HCT116 (cell line): ENCODE measurements around the gene GJA9. TPM values are rescaled to one million over a fixed set of nuclear protein-coding genes. Genes with fewer than 3 reads are reported as not detected.

Experiments
- ATAC-seq: fragments of 200-7000 bp; cut with Tn5 transposase; 2 replicates; pipeline ENCODE4 v1.9.1; 2020; ENCODE audit warnings: mild to moderate bottlenecking, moderate library complexity
- BruUV-seq: library from RNA; stranded (reverse); fragments of 400-500 nt; replicated peaks from 2 replicates; lab custom pipeline; 2021; lab: Mats Ljungman, UMichigan
- CTCF ChIA-PET: fragments of 300-600 bp; sonication (Branson Sonifier 250); formaldehyde crosslinking; loops from one replicate; lab custom pipeline; 2021; ENCODE audit warnings: antibody characterized with exemption; lab: Charles Lee
- POLR2A ChIA-PET: fragments of 300-600, 350-600 bp; sonication (Branson Sonifier 250); formaldehyde crosslinking; loops from one replicate; lab custom pipeline; 2021; ENCODE audit warnings: antibody characterized with exemption; lab: Charles Lee
- RAD21 ChIA-PET, 2 experiments: fragments of 300-600 bp; sonication (Branson Sonifier 250); formaldehyde crosslinking; loops; one replicate each; lab custom pipeline; 2023; ENCODE audit warnings: low total read pairs in 2 of 2; ENCODE audit not compliant: uncharacterized antibody in 2 of 2, unreplicated experiment in 2 of 2, low non-redundant PET in 1 of 2; lab: Charles Lee
- DNase-seq: peaks from one replicate; pipeline ENCODE4 v3.0.0-alpha.2; 2010; ENCODE audit warnings: low read depth, low spot score
- H2AFZ ChIP-seq: fragments of 200-600 bp; shearing (Covaris generic), sonication (generic); 2 replicates; pipeline ENCODE4 v1.6.1; 2017; ENCODE audit warnings: low read depth, mixed run types, mixed read lengths, antibody characterized with exemption, low read length; ENCODE audit not compliant: poor library complexity, severe bottlenecking
- H3K27ac ChIP-seq: 2 replicates; pipeline ENCODE4 v1.5.1; 2012; ENCODE audit warnings: low read depth, low read length
- H3K27me3 ChIP-seq: fragments of 200-600 bp; sonication (generic); 2 replicates; pipeline ENCODE4 v1.6.1; 2016; ENCODE audit warnings: mixed run types, low read length, mixed read lengths; ENCODE audit not compliant: insufficient read depth
- H3K36me3 ChIP-seq, 2 experiments: fragments of 200-500 bp in 1 of 2; fragments of 200-600 bp in 1 of 2; sonication (Bioruptor generic) in 1 of 2; sonication (generic) in 1 of 2; 2 replicates each; pipeline versions ENCODE4 v1.5.1 to v1.6.1; 2014 to 2016; ENCODE audit warnings: low read length in 2 of 2, inconsistent platforms in 1 of 2, mixed read lengths in 1 of 2, mixed run types in 1 of 2; ENCODE audit not compliant: insufficient read depth in 2 of 2, control insufficient read depth in 1 of 2
- H3K4me1 ChIP-seq, 2 experiments: fragments of 200-600 bp in 1 of 2; sonication (generic) in 1 of 2; 2 replicates each; pipeline versions ENCODE4 v1.5.1 to v1.6.1; 2012 to 2017; ENCODE audit warnings: low read length in 2 of 2, inconsistent platforms in 1 of 2, mild to moderate bottlenecking in 1 of 2, mixed read lengths in 1 of 2, mixed run types in 1 of 2, moderate library complexity in 1 of 2; ENCODE audit not compliant: insufficient read depth in 2 of 2, control insufficient read depth in 1 of 2
- H3K4me2 ChIP-seq: fragments of 200-600 bp; sonication (generic); 2 replicates; pipeline ENCODE4 v1.6.1; 2017; ENCODE audit warnings: mixed run types, low read length, mixed read lengths
- H3K4me3 ChIP-seq, 2 experiments: fragments of 200-600 bp in 1 of 2; sonication (generic) in 1 of 2; replicated peaks in 1 of 2; 2 replicates each; pipeline ENCODE4 v1.5.1; 2011 to 2016; ENCODE audit warnings: low read length in 2 of 2, control low read depth in 1 of 2, low read depth in 1 of 2, mild to moderate bottlenecking in 1 of 2, mixed read lengths in 1 of 2, mixed run types in 1 of 2
- H3K79me2 ChIP-seq: fragments of 200-600 bp; sonication (generic); 2 replicates; pipeline ENCODE4 v1.6.1; 2017; ENCODE audit warnings: mild to moderate bottlenecking, mixed run types, low read length, moderate library complexity, mixed read lengths; ENCODE audit not compliant: insufficient read depth
- H3K9ac ChIP-seq: fragments of 200-600 bp; sonication (generic); 2 replicates; pipeline ENCODE4 v1.6.1; 2016; ENCODE audit warnings: low read length, mixed read lengths
- H3K9me2 ChIP-seq: fragments of 200-600 bp; sonication (generic), shearing (Covaris generic); 2 replicates; pipeline ENCODE4 v1.6.1; 2017; ENCODE audit warnings: mixed run types, mild to moderate bottlenecking, moderate library complexity; ENCODE audit not compliant: insufficient read depth
- H3K9me3 ChIP-seq, 2 experiments: fragments of 200-500 bp in 1 of 2; fragments of 200-600 bp in 1 of 2; sonication (Bioruptor generic) in 1 of 2; sonication (generic) in 1 of 2; 2 replicates each; pipeline ENCODE4 v1.6.1; 2014 to 2017; ENCODE audit warnings: low read length in 2 of 2, mixed read lengths in 2 of 2, inconsistent platforms in 1 of 2, low read depth in 1 of 2, mild to moderate bottlenecking in 1 of 2, mixed run types in 1 of 2, moderate library complexity in 1 of 2; ENCODE audit not compliant: control insufficient read depth in 1 of 2, insufficient read depth in 1 of 2
- H4K20me1 ChIP-seq: fragments of 200-600 bp; sonication (generic), shearing (Covaris generic); 2 replicates; pipeline ENCODE4 v1.6.1; 2017; ENCODE audit warnings: mixed run types, mild to moderate bottlenecking, moderate library complexity; ENCODE audit not compliant: insufficient read depth
- ATF3 ChIP-seq: IDR thresholded peaks from 2 replicates; pipeline ENCODE4 v1.6.1; 2012
- CBX3 ChIP-seq: IDR thresholded peaks from 2 replicates; pipeline ENCODE4 v1.6.1; 2012; ENCODE audit warnings: low read depth
- CEBPB ChIP-seq: IDR thresholded peaks from 2 replicates; pipeline ENCODE4 v1.6.1; 2012; ENCODE audit warnings: low read depth
- CTCF ChIP-seq, 3 experiments: fragments of 200-600 bp in 1 of 3; sonication (generic) in 1 of 3; IDR thresholded peaks in 2 of 3; conservative IDR thresholded peaks in 1 of 3; 2 replicates each; pipeline ENCODE4 v1.5.1; 2012 to 2017; ENCODE audit warnings: low read depth in 2 of 3, low read length in 2 of 3, antibody characterized with exemption in 1 of 3, borderline replicate concordance in 1 of 3, control low read depth in 1 of 3, mild to moderate bottlenecking in 1 of 3, mixed read lengths in 1 of 3, mixed run types in 1 of 3, moderate library complexity in 1 of 3; ENCODE audit not compliant: insufficient read depth in 1 of 3
- ELF1 ChIP-seq: IDR thresholded peaks from 2 replicates; pipeline ENCODE4 v1.6.1; 2012; ENCODE audit warnings: low read depth, borderline replicate concordance
- EZH2 ChIP-seq: fragments of 200-600 bp; sonication (generic); IDR thresholded peaks from 2 replicates; pipeline ENCODE4 v1.6.1; 2017; ENCODE audit warnings: antibody characterized with exemption, mixed run types
- EZH2phosphoT487 ChIP-seq: fragments of 200-600 bp; IDR thresholded peaks from 2 replicates; pipeline ENCODE4 v1.6.1; 2018; ENCODE audit warnings: antibody characterized with exemption, borderline replicate concordance
- FOSL1 ChIP-seq: IDR thresholded peaks from 2 replicates; pipeline ENCODE4 v1.6.1; 2012; ENCODE audit warnings: low read depth
- JUND ChIP-seq: IDR thresholded peaks from 2 replicates; pipeline ENCODE4 v1.6.1; 2012
- MAX ChIP-seq: IDR thresholded peaks from 2 replicates; pipeline ENCODE4 v1.6.1; 2012
- YY1 ChIP-seq: IDR thresholded peaks from 2 replicates; pipeline ENCODE4 v1.6.1; 2011; ENCODE audit warnings: low read length, low read depth, moderate library complexity, mild to moderate bottlenecking; ENCODE audit not compliant: insufficient replicate concordance; ENCODE audit errors: extremely low read depth
- ZBTB33 ChIP-seq: IDR thresholded peaks from 2 replicates; pipeline ENCODE4 v1.6.1; 2011; ENCODE audit warnings: mild to moderate bottlenecking, low read length, moderate library complexity; ENCODE audit not compliant: insufficient replicate concordance; ENCODE audit errors: extremely low read depth
- ZNF274 ChIP-seq: fragments of 200-500 bp; sonication (Bioruptor generic); IDR thresholded peaks from 2 replicates; pipeline ENCODE4 v1.6.1; 2014; ENCODE audit warnings: mild to moderate bottlenecking, low read depth, low read length, inconsistent platforms
- intact Hi-C: fragments of 100-400 bp; cut with micrococcal nuclease; formaldehyde crosslinking; loops from 2 replicates; pipeline ENCODE4 v1.10.0; 2022
- total RNA-seq: library from RNA; stranded (reverse); gene quantifications from one replicate; pipeline ENCODE4 v1.2.1, GENCODE V29; 2021; ENCODE audit not compliant: unreplicated experiment

GJA9 gene
- total RNA-seq, 1 experiment from 2014 or later, result not detected

GRCh38 chr1:38929054-38929453 is 47.7 kb upstream of the GJA9 start (continued):
- TF ChIP-seq EZH2phosphoT487, result no peak

- H3K79me2 ChIP-seq, result no peaks in the 10 kb centered on the region
- H3K9me2 ChIP-seq, result no peaks in the 10 kb centered on the region
- ChIA-PET RAD21 (no interaction called here), CTCF (no interaction called here), POLR2A (no interaction called here)
- no peak for ATAC-seq
- no peaks in the 10 kb centered on the region for H3K4me1 ChIP-seq
- H3K36me3 ChIP-seq, result no peaks in the 10 kb centered on the region
- H3K27ac ChIP-seq, result no peak overlapping the region
- H3K4me3 ChIP-seq, result no peak overlapping the region
- no TSS peak for BruUV-seq
- no peaks in the 10 kb centered on the region for H3K27me3 ChIP-seq
- intact Hi-C loops, result no loop called here
- no peak overlapping the region for H3K4me2 ChIP-seq
- no peaks in the 10 kb centered on the region for H3K9me3 ChIP-seq
- TF ChIP-seq MAX (no peak), CBX3 (no peak)
- no peak overlapping the region for H2AFZ ChIP-seq
- no peak for DNase-seq
- H3K9ac ChIP-seq, result no peak overlapping the region
- H4K20me1 ChIP-seq, result no peaks in the 10 kb centered on the region
Measured at GRCh38 chr1:38926091-38926490, 44.7 kb upstream of the GJA9 start.

- no peak overlapping the region for H3K9ac ChIP-seq
- CTCF ChIA-PET, result no interaction called here
- no peaks in the 10 kb centered on the region for H4K20me1 ChIP-seq
- H2AFZ ChIP-seq, result no peak overlapping the region
- H3K27me3 ChIP-seq, result no peaks in the 10 kb centered on the region
- RAD21 ChIA-PET, result no interaction called here
- H3K4me3 ChIP-seq, result no peak overlapping the region
- no peaks in the 10 kb centered on the region for H3K9me2 ChIP-seq
- ATAC-seq (no peak), DNase-seq (no peak)
- H3K4me1 ChIP-seq, result no peaks in the 10 kb centered on the region
- POLR2A ChIA-PET, result no interaction called here
- no peaks in the 10 kb centered on the region for H3K79me2 ChIP-seq
- H3K36me3 ChIP-seq, result no peaks in the 10 kb centered on the region
- BruUV-seq, result no TSS peak
- H3K9me3 ChIP-seq, result no peaks in the 10 kb centered on the region
- H3K27ac ChIP-seq, result no peak overlapping the region
- intact Hi-C loops, result no loop called here
- no peak overlapping the region for H3K4me2 ChIP-seq
- TF ChIP-seq EZH2, result no peak
- no peak for TF ChIP-seq FOSL1
- no peak for TF ChIP-seq MAX
- TF ChIP-seq ZNF274, result no peak
- TF ChIP-seq YY1, result no peak
- TF ChIP-seq ELF1, result no peak
- TF ChIP-seq EZH2phosphoT487, result no peak
- TF ChIP-seq CEBPB, result no peak
- no peak for TF ChIP-seq CTCF (IDR thresholded peaks at IDR 0.05 in 2 of 3, conservative IDR thresholded peaks at IDR 0.05 in 1 of 3; ENCODE audit: borderline replicate concordance in 1 of 3, insufficient read depth in 1 of 3, low read depth in 2 of 3, low read length in 2 of 3)
- no peak for TF ChIP-seq ZBTB33
- no peak for TF ChIP-seq JUND
- no peak for TF ChIP-seq ATF3
Measured at GRCh38 chr1:38925391-38925790, 44.0 kb upstream of the GJA9 start.
